Mesendoderm (in vitro differentiated cells): ENCODE measurements around the gene SACS.
"Not testable (repeated sequence)": the region's sequence is repeated elsewhere in the genome, so short reads cannot be mapped to it uniquely, and the experiment has no call there.

Experiments
- DNase-seq: peaks from one replicate; pipeline ENCODE4 v3.0.0; 2013
- H2AK5ac ChIP-seq: 2 replicates; pipeline ENCODE4 v1.6.1; 2013; ENCODE audit warnings: low read length, inconsistent platforms
- H2BK120ac ChIP-seq: 2 replicates; pipeline ENCODE4 v1.6.1; 2013; ENCODE audit warnings: low read depth, mild to moderate bottlenecking, low read length, moderate library complexity, mixed read lengths
- H2BK15ac ChIP-seq: replicated peaks from 2 replicates; pipeline ENCODE4 v1.6.1; 2013; ENCODE audit warnings: low read depth, mild to moderate bottlenecking, moderate library complexity
- H2BK5ac ChIP-seq: 2 replicates; pipeline ENCODE4 v1.6.1; 2013; ENCODE audit warnings: low read length, inconsistent platforms
- H3K18ac ChIP-seq: 2 replicates; pipeline ENCODE4 v1.6.1; 2013; ENCODE audit warnings: mild to moderate bottlenecking, low read length, mixed read lengths
- H3K23ac ChIP-seq: one replicate; pipeline ENCODE4 v1.6.1; 2013; ENCODE audit warnings: low read length
- H3K27ac ChIP-seq: 2 replicates; pipeline ENCODE4 v1.5.1; 2013; ENCODE audit warnings: low read depth, mild to moderate bottlenecking, inconsistent platforms, low read length, moderate library complexity
- H3K27me3 ChIP-seq: 2 replicates; pipeline ENCODE4 v1.6.1; 2013; ENCODE audit warnings: low read length, control low read depth, mild to moderate bottlenecking, inconsistent platforms; ENCODE audit not compliant: insufficient read depth, poor library complexity
- H3K36me3 ChIP-seq: 2 replicates; pipeline ENCODE4 v1.6.1; 2013; ENCODE audit warnings: low read length, inconsistent platforms; ENCODE audit not compliant: control insufficient read depth, insufficient read depth
- H3K4ac ChIP-seq: one replicate; pipeline ENCODE4 v1.6.1; 2013; ENCODE audit warnings: low read depth, mild to moderate bottlenecking, low read length, moderate library complexity
- H3K4me1 ChIP-seq: 2 replicates; pipeline ENCODE4 v1.6.1; 2013; ENCODE audit warnings: low read depth, low read length, inconsistent platforms; ENCODE audit not compliant: control insufficient read depth
- H3K4me2 ChIP-seq: 2 replicates; pipeline ENCODE4 v1.6.1; 2013; ENCODE audit warnings: low read length
- H3K4me3 ChIP-seq: 2 replicates; pipeline ENCODE4 v1.5.1; 2013; ENCODE audit warnings: mild to moderate bottlenecking, low read length
- H3K56ac ChIP-seq: one replicate; pipeline ENCODE4 v1.6.1; 2013; ENCODE audit warnings: low read length
- H3K79me1 ChIP-seq: 2 replicates; pipeline ENCODE4 v1.6.1; 2013; ENCODE audit warnings: low read length, inconsistent platforms
- H3K79me2 ChIP-seq: 2 replicates; pipeline ENCODE4 v1.6.1; 2013; ENCODE audit warnings: mild to moderate bottlenecking, low read length; ENCODE audit not compliant: control insufficient read depth, insufficient read depth
- H3K9ac ChIP-seq: 2 replicates; pipeline ENCODE4 v1.6.1; 2013; ENCODE audit warnings: low read length, inconsistent platforms
- H4K5ac ChIP-seq: one replicate; pipeline ENCODE4 v1.6.1; 2013; ENCODE audit warnings: low read length
- H4K8ac ChIP-seq: one replicate; pipeline ENCODE4 v1.6.1; 2013; ENCODE audit warnings: low read depth, mild to moderate bottlenecking, control low read depth, low read length, moderate library complexity
- WGBS: extraction: QIAGEN DNeasy Blood & Tissue Kit; methylation state at CpG from one replicate; pipeline ENCODE4 v1.1.7; 2013; ENCODE audit warnings: low lambda C conversion rate, missing lambda C conversion rate; ENCODE audit not compliant: insufficient coverage; ENCODE audit errors: extremely low coverage; 5-methylcytosine and 5-hydroxymethylcytosine counted together

SACS gene

GRCh38 chr13:23443110-23443509 is 9.6 kb upstream of the SACS start:
- Histone ChIP-seq H3K4me1 (no peaks in the 10 kb centered on the region), H2AK5ac (no peak overlapping the region), H3K23ac (no peak overlapping the region), H3K79me1 (no peaks in the 10 kb centered on the region), H3K36me3 (no peaks in the 10 kb centered on the region), H3K79me2 (no peaks in the 10 kb centered on the region), H4K8ac (no peak overlapping the region), H2BK5ac (no peak overlapping the region), H3K4me3 (no peak overlapping the region), H4K5ac (no peak overlapping the region), H3K4me2 (no peak overlapping the region), H3K18ac (no peak overlapping the region), H3K27me3 (no peaks in the 10 kb centered on the region), H3K9ac (no peak overlapping the region), H2BK120ac (no peak overlapping the region), H2BK15ac (no peak overlapping the region), H3K27ac (no peak overlapping the region), H3K4ac (no peak overlapping the region), H3K56ac (no peak overlapping the region)
- DNase-seq, result no peak
- no CpG with 5 or more reads among the region's 2 CpGs for WGBS

GRCh38 chr13:23440821-23441618 is 7.5 kb upstream of the SACS start:
- no peaks in the 10 kb centered on the region for H3K4me1 ChIP-seq
- no peaks in the 10 kb centered on the region for H3K27me3 ChIP-seq
- H3K9ac ChIP-seq, result no peak overlapping the region
- WGBS, result no CpG with 5 or more reads among the region's 15 CpGs
- no peak overlapping the region for H2BK5ac ChIP-seq
- H3K27ac ChIP-seq, result no peak overlapping the region
- H3K4me2 ChIP-seq, result no peak overlapping the region
- no peak overlapping the region for H4K8ac ChIP-seq
- H3K79me1 ChIP-seq, result no peaks in the 10 kb centered on the region
- H2AK5ac ChIP-seq, result no peak overlapping the region
- no peak overlapping the region for H3K4ac ChIP-seq
- no peak overlapping the region for H2BK15ac ChIP-seq
- DNase-seq, result no peak
- H3K23ac ChIP-seq, result no peak overlapping the region
- no peaks in the 10 kb centered on the region for H3K79me2 ChIP-seq
- no peak overlapping the region for H4K5ac ChIP-seq
- H3K4me3 ChIP-seq, result no peak overlapping the region
- H3K18ac ChIP-seq, result no peak overlapping the region
- no peak overlapping the region for H2BK120ac ChIP-seq
- H3K56ac ChIP-seq, result no peak overlapping the region
- no peaks in the 10 kb centered on the region for H3K36me3 ChIP-seq

- H3K18ac ChIP-seq, H4K8ac ChIP-seq, H3K4me1 ChIP-seq, H3K23ac ChIP-seq, H3K79me1 ChIP-seq, H2BK5ac ChIP-seq, H2BK15ac ChIP-seq, H3K27ac ChIP-seq, H3K79me2 ChIP-seq, DNase-seq, H2AK5ac ChIP-seq, H3K4me3 ChIP-seq, H2BK120ac ChIP-seq, H3K36me3 ChIP-seq, H3K27me3 ChIP-seq, H4K5ac ChIP-seq, H3K56ac ChIP-seq, H3K9ac ChIP-seq, H3K4me2 ChIP-seq, H3K4ac ChIP-seq: not testable (repeated sequence)
- no CpG with 5 or more reads among the region's 6 CpGs for WGBS
Observed at GRCh38 chr13:23440324-23440723, 6.8 kb upstream of the SACS start.

GRCh38 chr13:23437916-23438315 is 4.4 kb upstream of the SACS start:
- Histone ChIP-seq H4K5ac (no peak overlapping the region), H3K18ac (no peak overlapping the region), H3K36me3 (no peaks in the 10 kb centered on the region), H2BK15ac (no peak overlapping the region), H2AK5ac (no peak overlapping the region), H3K27me3 (no peaks in the 10 kb centered on the region), H3K23ac (no peak overlapping the region), H3K9ac (no peak overlapping the region), H3K27ac (no peak overlapping the region), H3K4me3 (no peak overlapping the region), H3K4me2 (no peak overlapping the region), H2BK5ac (no peak overlapping the region), H3K79me1 (no peaks in the 10 kb centered on the region), H4K8ac (no peak overlapping the region), H2BK120ac (no peak overlapping the region), H3K79me2 (no peaks in the 10 kb centered on the region), H3K56ac (no peak overlapping the region), H3K4ac (no peak overlapping the region), H3K4me1 (no peaks in the 10 kb centered on the region)
- no peak for DNase-seq
- WGBS, result no CpG with 5 or more reads among the region's 4 CpGs

- H3K9ac ChIP-seq, result no peak overlapping the region
- H3K79me2 ChIP-seq, result no peaks in the 10 kb centered on the region
- H3K79me1 ChIP-seq, result no peaks in the 10 kb centered on the region
- no peak overlapping the region for H3K23ac ChIP-seq
- no peak overlapping the region for H3K4ac ChIP-seq
- no CpG with 5 or more reads among the region's 5 CpGs for WGBS
- H4K5ac ChIP-seq, result no peak overlapping the region
- H3K18ac ChIP-seq, result no peak overlapping the region
- H3K56ac ChIP-seq, result no peak overlapping the region
- H3K4me3 ChIP-seq, result no peak overlapping the region
- H2BK15ac ChIP-seq, result no peak overlapping the region
- H2AK5ac ChIP-seq, result no peak overlapping the region
- no peak overlapping the region for H2BK120ac ChIP-seq
- DNase-seq, result no peak
- no peaks in the 10 kb centered on the region for H3K36me3 ChIP-seq
- H3K4me2 ChIP-seq, result no peak overlapping the region
- no peak overlapping the region for H3K27ac ChIP-seq
- H3K4me1 ChIP-seq, result peaks cover 2% of the 10 kb centered on the region
- H3K27me3 ChIP-seq, result no peaks in the 10 kb centered on the region
- H4K8ac ChIP-seq, result no peak overlapping the region
- H2BK5ac ChIP-seq, result no peak overlapping the region
Observed at GRCh38 chr13:23436680-23437079, 3.2 kb upstream of the SACS start.

GRCh38 chr13:23434491-23434890 is 989 bp upstream of the SACS start:
- Histone ChIP-seq H2BK120ac (no peak overlapping the region), H3K27ac (no peak overlapping the region), H3K4me1 (peaks cover 3% of the 10 kb centered on the region), H2BK5ac (no peak overlapping the region), H3K4me2 (no peak overlapping the region), H2BK15ac (no peak overlapping the region), H4K8ac (no peak overlapping the region), H3K18ac (no peak overlapping the region), H3K4ac (no peak overlapping the region), H3K56ac (no peak overlapping the region), H3K36me3 (no peaks in the 10 kb centered on the region), H3K27me3 (no peaks in the 10 kb centered on the region), H2AK5ac (no peak overlapping the region), H3K9ac (no peak overlapping the region), H4K5ac (no peak overlapping the region), H3K23ac (no peak overlapping the region), H3K79me1 (no peaks in the 10 kb centered on the region), H3K79me2 (no peaks in the 10 kb centered on the region), H3K4me3 (no peak overlapping the region)
- DNase-seq, result no peak
- WGBS, result no CpG with 5 or more reads among the region's 4 CpGs
